CD4-positive, alpha-beta memory T cell (primary cell): ENCODE data around the gene SRPK1. TPM values are rescaled to one million over a fixed set of nuclear protein-coding genes. Genes with fewer than 3 reads are reported as not detected.

Source experiments
- CTCF ChIA-PET: fragments of 350-600 bp; sonication (Branson Sonifier 250); formaldehyde crosslinking; loops from one replicate; lab custom pipeline; 2021; ENCODE audit warnings: inconsistent platforms; ENCODE audit not compliant: partially characterized antibody; lab: Charles Lee
- POLR2A ChIA-PET: fragments of 350-600 bp; sonication (Branson Sonifier 250); formaldehyde crosslinking; loops from one replicate; lab custom pipeline; 2021; ENCODE audit not compliant: partially characterized antibody; lab: Charles Lee
- DNase-seq, 5 donors: peaks; one replicate each; pipeline versions ENCODE4 v3.0.0 to v3.0.0-alpha.2; 2020 to 2022; ENCODE audit warnings: mixed read lengths in 1 of 5
- H3K27ac ChIP-seq: one replicate; pipeline ENCODE4 v1.7.0; 2013; ENCODE audit warnings: low read depth, low read length
- H3K27me3 ChIP-seq: 2 replicates; pipeline ENCODE4 v1.7.0; 2013; ENCODE audit warnings: mild to moderate bottlenecking, low read length, moderate library complexity; ENCODE audit not compliant: insufficient read depth
- H3K36me3 ChIP-seq: 2 replicates; pipeline ENCODE4 v1.7.0; 2013; ENCODE audit warnings: mild to moderate bottlenecking, low read length, moderate library complexity; ENCODE audit not compliant: insufficient read depth
- H3K4me1 ChIP-seq: 2 replicates; pipeline ENCODE4 v1.7.0; 2013; ENCODE audit warnings: mild to moderate bottlenecking, low read length, moderate library complexity; ENCODE audit not compliant: insufficient read depth
- H3K4me3 ChIP-seq, 2 donors: one replicate each; pipeline ENCODE4 v1.7.0; 2013; ENCODE audit warnings: low read length in 2 of 2, mild to moderate bottlenecking in 1 of 2
- H3K9me3 ChIP-seq, 2 donors: one replicate each; pipeline ENCODE4 v1.7.0; 2013; ENCODE audit warnings: low read length in 2 of 2, control low read depth in 1 of 2; ENCODE audit not compliant: control insufficient read depth in 1 of 2
- H3K27ac Mint-ChIP-seq, 7 donors: one replicate each; pipeline ENCODE4 v1.8.0; 2020 to 2021; ENCODE audit warnings: mixed read lengths in 7 of 7, mild to moderate bottlenecking in 6 of 7, inconsistent platforms in 3 of 7, moderate library complexity in 3 of 7
- H3K27me3 Mint-ChIP-seq, 2 donors: one replicate each; pipeline ENCODE4 v1.8.0; 2020 to 2021; ENCODE audit warnings: mixed read lengths in 2 of 2
- H3K36me3 Mint-ChIP-seq, 2 donors: one replicate each; pipeline ENCODE4 v1.8.0; 2020 to 2021; ENCODE audit warnings: mixed read lengths in 2 of 2, inconsistent platforms in 1 of 2, mild to moderate bottlenecking in 1 of 2
- H3K4me1 Mint-ChIP-seq, 4 donors: one replicate each; pipeline ENCODE4 v1.8.0; 2020 to 2021; ENCODE audit warnings: mixed read lengths in 4 of 4, mild to moderate bottlenecking in 1 of 4
- H3K4me3 Mint-ChIP-seq, 8 donors: one replicate each; pipeline ENCODE4 v1.8.0; 2020 to 2021; ENCODE audit warnings: mixed read lengths in 8 of 8, mild to moderate bottlenecking in 7 of 8, moderate library complexity in 6 of 8, inconsistent platforms in 3 of 8
- H3K9me3 Mint-ChIP-seq, 8 donors: one replicate each; pipeline ENCODE4 v1.8.0; 2020 to 2021; ENCODE audit warnings: mixed read lengths in 8 of 8, mild to moderate bottlenecking in 5 of 8, inconsistent platforms in 3 of 8, moderate library complexity in 1 of 8
- intact Hi-C: fragments of 100-400 bp; cut with micrococcal nuclease; formaldehyde crosslinking; loops from one replicate; pipeline ENCODE4 v1.15.1; 2023
- polyA plus RNA-seq, 2 donors: library from polyadenylated mRNA; unstranded; fragments of 300-500 nt; fragmentation: Illumina TruSeq; gene quantifications; one replicate each; pipeline ENCODE4 v1.2.3, GENCODE V29; 2021
- total RNA-seq, 2 experiments: library from RNA; stranded (reverse); gene quantifications; one replicate each; pipeline ENCODE4 v1.2.3, GENCODE V29; 2021

SRPK1 gene
- total and polyA plus RNA-seq, 4 experiments from 2014 or later, result 47.6 to 57.5 (median 51.6) TPM

- Histone ChIP-seq H3K27me3 (no peaks in the 10 kb centered on the region), H3K36me3 (peaks cover 20% of the 10 kb centered on the region), H3K9me3 (no peaks in the 10 kb centered on the region), H3K4me1 (no peaks in the 10 kb centered on the region), H3K4me3 (no peak overlapping the region), H3K27ac (no peak overlapping the region)
- Mint-ChIP-seq H3K9me3 (peaks cover 0 to 6% (median 0%) of the 10 kb centered on the region in 8 donors), H3K36me3 (peaks cover 38 to 45% of the 10 kb centered on the region in 2 donors), H3K4me1 (no peaks in the 10 kb centered on the region), H3K27ac (no peak overlapping the region), H3K4me3 (no peak overlapping the region), H3K27me3 (no peaks in the 10 kb centered on the region)
- intact Hi-C loops, result no loop called here
- no peak for DNase-seq
- POLR2A ChIA-PET, result no interaction called here
- CTCF ChIA-PET, result no interaction called here
These were observed 87.4 kb downstream of the SRPK1 start for GRCh38 chr6:35833536-35833935.

- Mint-ChIP-seq H3K4me3 (no peak overlapping the region), H3K36me3 (peaks cover 24 to 31% of the 10 kb centered on the region in 2 donors), H3K27me3 (peaks cover 2% of the 10 kb centered on the region in 2 donors), H3K27ac (peak overlapping the region in 1 of 7 donors; percentile 19), H3K4me1 (no peaks in the 10 kb centered on the region), H3K9me3 (peaks cover 0 to 6% (median 0%) of the 10 kb centered on the region in 8 donors)
- ChIA-PET POLR2A (no interaction called here), CTCF (no interaction called here)
- Histone ChIP-seq H3K27me3 (no peaks in the 10 kb centered on the region), H3K27ac (no peak overlapping the region), H3K9me3 (no peaks in the 10 kb centered on the region), H3K4me1 (no peaks in the 10 kb centered on the region), H3K36me3 (peaks cover 14% of the 10 kb centered on the region), H3K4me3 (no peak overlapping the region)
- no peak for DNase-seq
- intact Hi-C loops, result no loop called here
These were observed 89.5 kb downstream of the SRPK1 start for GRCh38 chr6:35831257-35832007.

- H3K27ac ChIP-seq, result no peak overlapping the region
- no peaks in the 10 kb centered on the region for H3K4me1 ChIP-seq
- peaks cover 0 to 6% (median 0%) of the 10 kb centered on the region in 8 donors for H3K9me3 Mint-ChIP-seq
- no peak overlapping the region for H3K4me3 Mint-ChIP-seq
- no peaks in the 10 kb centered on the region for H3K9me3 ChIP-seq
- peaks cover 4% of the 10 kb centered on the region for H3K36me3 ChIP-seq
- no peak overlapping the region for H3K27ac Mint-ChIP-seq
- H3K27me3 ChIP-seq, result no peaks in the 10 kb centered on the region
- H3K4me3 ChIP-seq, result no peak overlapping the region
- peaks cover 5 to 12% of the 10 kb centered on the region in 2 donors for H3K36me3 Mint-ChIP-seq
- no peak for DNase-seq
- intact Hi-C loops, result no loop called here
- CTCF ChIA-PET, result no interaction called here
- POLR2A ChIA-PET, result no interaction called here
- H3K27me3 Mint-ChIP-seq, result peaks cover 2% of the 10 kb centered on the region in 2 donors
- no peaks in the 10 kb centered on the region for H3K4me1 Mint-ChIP-seq
These were observed 91.6 kb downstream of the SRPK1 start for GRCh38 chr6:35829306-35829705.

- DNase-seq, result no peak
- Mint-ChIP-seq H3K4me1 (no peaks in the 10 kb centered on the region), H3K4me3 (no peak overlapping the region), H3K27me3 (peaks cover 2% of the 10 kb centered on the region in 2 donors), H3K27ac (no peak overlapping the region), H3K9me3 (peaks cover 0 to 6% (median 0%) of the 10 kb centered on the region in 8 donors), H3K36me3 (no peaks in the 10 kb centered on the region)
- Histone ChIP-seq H3K4me1 (no peaks in the 10 kb centered on the region), H3K27me3 (no peaks in the 10 kb centered on the region), H3K9me3 (no peaks in the 10 kb centered on the region), H3K4me3 (no peak overlapping the region), H3K36me3 (no peaks in the 10 kb centered on the region), H3K27ac (no peak overlapping the region)
- intact Hi-C loops, result no loop called here
- POLR2A ChIA-PET, result no interaction called here
- CTCF ChIA-PET, result no interaction called here
These were observed 96.2 kb downstream of the SRPK1 start for GRCh38 chr6:35824552-35825192.

GRCh38 chr6:35823601-35824000 lies 97.3 kb downstream of the SRPK1 start:
- Histone ChIP-seq H3K4me1 (no peaks in the 10 kb centered on the region), H3K27me3 (no peaks in the 10 kb centered on the region), H3K27ac (no peak overlapping the region), H3K4me3 (no peak overlapping the region), H3K36me3 (no peaks in the 10 kb centered on the region), H3K9me3 (no peaks in the 10 kb centered on the region)
- ChIA-PET POLR2A (no interaction called here), CTCF (no interaction called here)
- no peak for DNase-seq
- Mint-ChIP-seq H3K4me1 (no peaks in the 10 kb centered on the region), H3K27ac (no peak overlapping the region), H3K9me3 (peaks cover 0 to under 1% (median 0%) of the 10 kb centered on the region in 8 donors), H3K27me3 (peaks cover 2 to 6% of the 10 kb centered on the region in 2 donors), H3K36me3 (no peaks in the 10 kb centered on the region), H3K4me3 (no peak overlapping the region)
- intact Hi-C loops, result no loop called here

- Mint-ChIP-seq H3K9me3 (peaks cover 0 to 18% (median 9%) of the 10 kb centered on the region in 8 donors), H3K4me3 (no peak overlapping the region), H3K36me3 (no peaks in the 10 kb centered on the region), H3K4me1 (no peaks in the 10 kb centered on the region), H3K27me3 (peaks cover 1 to 6% of the 10 kb centered on the region in 2 donors), H3K27ac (no peak overlapping the region)
- DNase-seq, result no peak
- ChIA-PET CTCF (no interaction called here), POLR2A (interaction anchor here (0.6 kb wide), 1 partner anchor 394 kb away, joined by 3 read pairs; no protein-coding TSS in a partner anchor)
- intact Hi-C loops, result no loop called here
- Histone ChIP-seq H3K36me3 (no peaks in the 10 kb centered on the region), H3K27me3 (no peaks in the 10 kb centered on the region), H3K9me3 (no peaks in the 10 kb centered on the region), H3K27ac (no peak overlapping the region), H3K4me3 (no peak overlapping the region), H3K4me1 (no peaks in the 10 kb centered on the region)
These were observed 103.4 kb downstream of the SRPK1 start for GRCh38 chr6:35817515-35817914.

- H3K4me3 ChIP-seq, result no peak overlapping the region
- H3K36me3 ChIP-seq, result no peaks in the 10 kb centered on the region
- no peaks in the 10 kb centered on the region for H3K27me3 ChIP-seq
- Mint-ChIP-seq H3K36me3 (no peaks in the 10 kb centered on the region), H3K4me3 (no peak overlapping the region), H3K27me3 (peaks cover 7 to 13% of the 10 kb centered on the region in 2 donors), H3K9me3 (peaks cover 0 to 8% (median under 1%) of the 10 kb centered on the region in 8 donors), H3K27ac (no peak overlapping the region), H3K4me1 (peaks cover 0 to 8% (median under 1%) of the 10 kb centered on the region in 4 donors)
- H3K9me3 ChIP-seq, result no peaks in the 10 kb centered on the region
- intact Hi-C loops, result no loop called here
- no peak overlapping the region for H3K27ac ChIP-seq
- CTCF ChIA-PET, result no interaction called here
- POLR2A ChIA-PET, result no interaction called here
- H3K4me1 ChIP-seq, result no peaks in the 10 kb centered on the region
- no peak for DNase-seq
These were observed 109.3 kb downstream of the SRPK1 start for GRCh38 chr6:35811699-35811995.
